A549 (cell line): ENCODE results near the gene RELL2. TPM values are rescaled to one million over a fixed set of nuclear protein-coding genes. Genes with fewer than 3 reads are reported as not detected.
A peak's percentile ranks its signal among the peaks of the same experiment; 100 is the strongest.

ENCODE experiments used
- ATAC-seq, 2 experiments: fragments of 200-7000 bp in 1 of 2; fragments of >200 bp in 1 of 2; cut with Nextera tagmentation in 1 of 2; cut with Tn5 transposase in 1 of 2; 3 replicates each; pipeline versions ENCODE4 v1.8.0 to v1.9.1; 2018 to 2020; ENCODE audit warnings: mild to moderate bottlenecking in 1 of 2, moderate library complexity in 1 of 2
- CTCF ChIA-PET: fragments of 300-600 bp; sonication (Branson Sonifier 250); formaldehyde crosslinking; extraction: SDS; loops from one replicate; lab custom pipeline; 2021; ENCODE audit warnings: antibody characterized with exemption, inconsistent platforms; lab: Yijun Ruan, JAX
- POLR2A ChIA-PET: fragments of 350-600 bp; formaldehyde crosslinking; extraction: SDS; loops from one replicate; lab custom pipeline; 2021; ENCODE audit warnings: antibody characterized with exemption, inconsistent platforms; lab: Yijun Ruan, JAX
- DNase-seq, 2 experiments: peaks; one replicate each; pipeline versions ENCODE4 v3.0.0 to v3.0.0-alpha.2; 2011 to 2016; ENCODE audit warnings: low read depth in 1 of 2, low spot score in 1 of 2
- FAIRE-seq: peaks from 2 replicates; lab custom pipeline; 2011; peaks lifted over from hg19 to GRCh38; lab: Jason Lieb, UNC
- H3K27ac ChIP-seq, 2 experiments: fragments of >200 bp; sonication (Bioruptor Twin); formaldehyde crosslinking; 3 replicates each; pipeline ENCODE4 v1.5.1; 2016 to 2017
- H3K4me1 ChIP-seq: fragments of >200 bp; sonication (Bioruptor Twin); formaldehyde crosslinking; 3 replicates; pipeline ENCODE4 v1.6.1; 2016
- H3K4me2 ChIP-seq: fragments of >200 bp; sonication (Bioruptor Twin); formaldehyde crosslinking; 3 replicates; pipeline ENCODE4 v1.6.1; 2016
- H3K4me3 ChIP-seq: fragments of >200 bp; sonication (Bioruptor Twin); formaldehyde crosslinking; 3 replicates; pipeline ENCODE4 v1.5.1; 2016
- H3K9me3 ChIP-seq: fragments of >200 bp; sonication (Bioruptor Twin); formaldehyde crosslinking; 3 replicates; pipeline ENCODE4 v1.6.1; 2016
- BCL3 ChIP-seq: fragments of >200 bp; sonication (Bioruptor Twin); formaldehyde crosslinking; IDR thresholded peaks from 3 replicates; pipeline ENCODE4 v1.6.1; 2016
- CBX2 ChIP-seq: fragments of 200-600 bp; sonication (generic); IDR thresholded peaks from 2 replicates; pipeline ENCODE4 v1.6.1; 2016; ENCODE audit warnings: low read depth, mild to moderate bottlenecking, borderline replicate concordance
- CBX8 ChIP-seq: fragments of 200-600 bp; sonication (generic); IDR thresholded peaks from 2 replicates; pipeline ENCODE4 v1.6.1; 2016
- CEBPB ChIP-seq, 2 experiments: fragments of >200 bp in 1 of 2; sonication (Bioruptor Twin) in 1 of 2; formaldehyde crosslinking in 1 of 2; IDR thresholded peaks; 2 replicates each; pipeline ENCODE4 v1.6.1; 2012 to 2016
- CHD2 ChIP-seq: fragments of 150-350 bp; IDR thresholded peaks from 2 replicates; pipeline ENCODE4 v1.6.1; 2014; ENCODE audit warnings: low read length; ENCODE audit not compliant: partially characterized antibody
- CHD4 ChIP-seq: fragments of 200-600 bp; sonication (generic); IDR thresholded peaks from 2 replicates; pipeline ENCODE4 v1.6.1; 2016; ENCODE audit warnings: antibody characterized with exemption, mild to moderate bottlenecking, borderline replicate concordance
- EHMT2 ChIP-seq: fragments of 200-600 bp; sonication (generic); IDR thresholded peaks from 2 replicates; pipeline ENCODE4 v1.6.1; 2016; ENCODE audit warnings: antibody characterized with exemption, low read depth, mild to moderate bottlenecking, moderate library complexity
- ELK1 ChIP-seq: fragments of 150-350 bp; IDR thresholded peaks from 2 replicates; pipeline ENCODE4 v1.6.1; 2014; ENCODE audit warnings: low read depth, mild to moderate bottlenecking, low read length
- FOSB ChIP-seq: fragments of 250-450 bp; sonication (Bioruptor Pico); IDR thresholded peaks from 2 replicates; pipeline ENCODE4 v1.5.0; 2020; ENCODE audit warnings: mild to moderate bottlenecking, moderate library complexity
- FOSL2 ChIP-seq, 2 experiments: fragments of 450-650 bp in 1 of 2; fragments of >200 bp in 1 of 2; sonication (Bioruptor Twin) in 1 of 2; formaldehyde crosslinking; IDR thresholded peaks; 2 replicates each; pipeline versions ENCODE4 v1.5.0 to v1.6.1; 2016 to 2020; ENCODE audit warnings: mild to moderate bottlenecking in 1 of 2, moderate library complexity in 1 of 2
- GATA3 ChIP-seq: IDR thresholded peaks from 2 replicates; pipeline ENCODE4 v1.6.1; 2012; ENCODE audit warnings: borderline replicate concordance
- HDAC2 ChIP-seq: fragments of 200-600 bp; sonication (generic); IDR thresholded peaks from 2 replicates; pipeline ENCODE4 v1.6.1; 2016
- JUN ChIP-seq, 2 experiments: fragments of >200 bp; sonication (Bioruptor Twin); formaldehyde crosslinking; IDR thresholded peaks; 2 replicates in 1 of 2; 3 replicates in 1 of 2; pipeline ENCODE4 v1.6.1; 2016 to 2017
- JUNB ChIP-seq: fragments of >200 bp; sonication (Bioruptor Twin); formaldehyde crosslinking; IDR thresholded peaks from 2 replicates; pipeline ENCODE4 v1.6.1; 2016
- KDM5A ChIP-seq: fragments of 200-600 bp; sonication (generic); IDR thresholded peaks from 2 replicates; pipeline ENCODE4 v1.6.1; 2016; ENCODE audit warnings: antibody characterized with exemption, mild to moderate bottlenecking
- MAFK ChIP-seq: fragments of 450-650 bp; IDR thresholded peaks from 2 replicates; pipeline ENCODE4 v1.6.1; 2014; ENCODE audit not compliant: partially characterized antibody
- MAX ChIP-seq: IDR thresholded peaks from 2 replicates; pipeline ENCODE4 v1.6.1; 2012
- MYC ChIP-seq: IDR thresholded peaks from 2 replicates; pipeline ENCODE4 v1.6.1; 2012; ENCODE audit warnings: mild to moderate bottlenecking, inconsistent platforms, low read length, improper control_type of control experiment, borderline replicate concordance
- PBX3 ChIP-seq: IDR thresholded peaks from 2 replicates; pipeline ENCODE4 v1.6.1; 2012
- POLR2A ChIP-seq: IDR thresholded peaks from 2 replicates; pipeline ENCODE4 v1.6.1; 2012; ENCODE audit warnings: mild to moderate bottlenecking, low read length
- RARB ChIP-seq: fragments of 250-450 bp; sonication (Bioruptor Pico); IDR thresholded peaks from 2 replicates; pipeline ENCODE4 v1.8.0; 2021; ENCODE audit warnings: mild to moderate bottlenecking, moderate library complexity
- SMC3 ChIP-seq: fragments of >200 bp; sonication (Bioruptor Twin); formaldehyde crosslinking; IDR thresholded peaks from 3 replicates; pipeline ENCODE4 v1.6.1; 2018; ENCODE audit warnings: inconsistent platforms
- USF2 ChIP-seq: fragments of 450-650 bp; IDR thresholded peaks from 2 replicates; pipeline ENCODE4 v1.6.1; 2014; ENCODE audit warnings: antibody characterized with exemption
- ZSCAN20 ChIP-seq: fragments of 250-450 bp; sonication (Bioruptor Pico); IDR thresholded peaks from 2 replicates; pipeline ENCODE4 v1.8.0; 2022; ENCODE audit warnings: mild to moderate bottlenecking, moderate library complexity
- WGBS: methylation state at CpG from one replicate; pipeline ENCODE4 v1.1.6; 2017; ENCODE audit errors: missing lambda C conversion rate; 5-methylcytosine and 5-hydroxymethylcytosine counted together
- polyA plus RNA-seq, 4 experiments: library from polyadenylated mRNA; depleted of rRNA in 3 of 4; stranded (reverse); fragments of >200 nt; fragmentation: RNase III in 1 of 4; extraction: RNeasy Plus Mini Kit Qiagen cat#74134 plus additional on column Dnase treatment in 1 of 4; gene quantifications; 2 replicates in 3 of 4; 3 replicates in 1 of 4; pipeline ENCODE4 v1.2.3, GENCODE V29; 2011 to 2017
- TF ChIP-seq, protein P1 (sequence below): IDR thresholded peaks from 2 replicates; pipeline ENCODE4 v1.6.1; 2012; ENCODE audit warnings: low read depth, borderline replicate concordance

RELL2 gene
- polyA plus RNA-seq, 2 of the 4 experiments (the other 2 are of a cell fraction): 3.6 to 6.5 TPM

GRCh38 chr5:141681295-141681694 lies 44.5 kb downstream of the RELL2 start:
- Histone ChIP-seq H3K4me3 (peak overlapping the region; percentile 49), H3K4me1 (peaks cover 24% of the 10 kb centered on the region), H3K4me2 (peak overlapping the region; percentile 93), H3K27ac (peak overlapping the region; percentile 88 to 98), H3K9me3 (no peaks in the 10 kb centered on the region)
- DNase-seq (no peak), ATAC-seq (peak in 1 of 2 experiments; percentile 5; a peak in 3 of 6 replicates), FAIRE-seq (no peak)
- TF ChIP-seq ZSCAN20 (CRISPR knock-in tag) (no peak), GATA3 (no peak), FOSB (CRISPR knock-in tag) (no peak), BCL3 (no peak), CHD4 (no peak), HDAC2 (no peak), CHD2 (no peak), JUN (IDR thresholded peaks at IDR 0.05) (no peak), CBX2 (no peak), FOSL2 (IDR thresholded peaks at IDR 0.05) (no peak), FOSL2 (CRISPR knock-in tag; IDR thresholded peaks at IDR 0.05) (no peak), MAFK (no peak), ELK1 (no peak), CBX8 (no peak)
- TF ChIP-seq, protein P1, sequence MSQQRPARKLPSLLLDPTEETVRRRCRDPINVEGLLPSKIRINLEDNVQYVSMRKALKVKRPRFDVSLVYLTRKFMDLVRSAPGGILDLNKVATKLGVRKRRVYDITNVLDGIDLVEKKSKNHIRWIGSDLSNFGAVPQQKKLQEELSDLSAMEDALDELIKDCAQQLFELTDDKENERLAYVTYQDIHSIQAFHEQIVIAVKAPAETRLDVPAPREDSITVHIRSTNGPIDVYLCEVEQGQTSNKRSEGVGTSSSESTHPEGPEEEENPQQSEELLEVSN: no peak
- CTCF ChIA-PET: interaction anchor here (0.6 to 7.5 kb wide), 9 partner anchors 12 to 288 kb away, joined by 3 to 63 read pairs (median 6); partner anchors contain the start of genes PCDH1 and RNF14
- POLR2A ChIA-PET: interaction anchor here (0.6 kb wide), 1 partner anchor 208 kb away, joined by 3 read pairs; no protein-coding TSS in a partner anchor
- 71% methylated on average over 2 of the region's 2 CpGs for WGBS

DNA sequence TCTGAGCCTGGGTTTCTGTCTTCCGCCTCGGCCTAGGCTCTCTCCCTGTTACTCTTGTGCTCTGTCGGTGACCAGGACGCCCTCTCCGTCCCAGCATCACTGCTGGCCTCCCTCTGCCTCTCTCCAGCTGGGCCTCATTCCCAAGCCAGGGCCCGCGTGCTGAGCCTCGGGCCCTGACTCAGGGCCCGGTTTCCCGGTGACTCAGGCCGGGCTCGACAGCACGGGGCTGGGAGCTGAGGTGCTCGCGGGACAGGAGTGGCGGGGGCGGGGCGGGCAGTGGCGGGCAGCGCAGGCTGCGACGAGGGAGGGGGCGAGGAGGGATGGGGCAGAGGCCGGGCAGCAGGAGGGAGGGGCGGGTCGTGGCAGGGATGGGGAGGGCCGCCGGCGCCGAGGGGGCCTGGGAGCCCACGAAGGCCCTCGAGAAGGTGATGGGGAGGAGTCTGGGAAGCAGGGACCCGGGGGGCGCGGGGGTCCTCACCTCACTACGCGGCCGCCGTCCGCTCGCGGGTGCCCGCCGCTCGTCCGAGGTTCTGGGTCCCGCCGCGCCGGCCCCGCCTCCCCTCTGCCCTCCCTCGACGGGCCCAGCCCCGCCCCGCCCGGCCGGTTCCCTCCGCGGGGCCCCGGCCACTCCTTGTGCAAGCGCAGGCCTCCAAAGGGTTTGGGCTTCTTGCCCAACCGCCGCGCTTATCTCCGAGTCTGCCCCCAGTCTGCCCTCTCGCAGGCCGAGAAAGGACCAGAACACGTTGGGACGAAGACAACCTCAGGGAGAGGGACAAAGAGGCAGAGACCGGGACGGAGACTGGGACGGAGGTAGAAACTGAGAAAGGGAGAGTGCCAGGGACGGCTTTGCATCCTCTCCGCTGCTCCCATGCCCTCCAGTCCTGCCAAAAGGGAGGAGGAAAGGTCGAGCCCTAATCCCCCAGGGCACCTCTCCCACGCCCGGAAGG lies 45.2 kb downstream of the RELL2 start, which contains the start of gene ARAP3:
TSS of gene ARAP3 (minus strand) at position 536 of the 947 bp plus-strand sequence. CDS start 1,744 bp downstream, outside the sequence.
- peak; percentile 87 to 93 for ATAC-seq
- Histone ChIP-seq H3K4me1 (peaks cover 24% of the 10 kb centered on the region), H3K9me3 (no peaks in the 10 kb centered on the region), H3K4me3 (peak within 1 kb of the TSS; percentile 49), H3K27ac (peak within 1 kb of the TSS; percentile 88 to 98), H3K4me2 (peak within 1 kb of the TSS; percentile 93)
- peak; percentile 64 to 68 for TF ChIP-seq CEBPB (IDR thresholded peaks at IDR 0.05)
- TF ChIP-seq ZSCAN20 (CRISPR knock-in tag): peak; percentile 33; the same call in 1 of the 2 replicates
- no peak for TF ChIP-seq CBX2
- no peak for TF ChIP-seq FOSL2 (IDR thresholded peaks at IDR 0.05)
- peak; percentile 62 for TF ChIP-seq FOSL2 (CRISPR knock-in tag; IDR thresholded peaks at IDR 0.05)
- TF ChIP-seq MAX: peak; percentile 64
- TF ChIP-seq USF2: no peak
- peak in 1 of 2 experiments; percentile 68; a peak in 1 of 5 replicates for TF ChIP-seq JUN (IDR thresholded peaks at IDR 0.05)
- no peak for TF ChIP-seq RARB
- TF ChIP-seq POLR2A: peak; percentile 40
- TF ChIP-seq, protein P1: peak; percentile 77
- TF ChIP-seq CHD4: no peak
- no peak for TF ChIP-seq JUNB
- no peak for TF ChIP-seq EHMT2
- TF ChIP-seq BCL3: 0 out of 3 replicates have a peak, but pooled peaks have one; percentile 46
- no peak for TF ChIP-seq KDM5A
- no peak for TF ChIP-seq SMC3
- TF ChIP-seq PBX3: no peak
- no peak for TF ChIP-seq MYC
- ChIA-PET CTCF (interaction anchor here (1.0 to 7.5 kb wide), 9 partner anchors 12 to 287 kb away, joined by 3 to 63 read pairs (median 6); partner anchors contain the start of genes PCDH1 and RNF14), POLR2A (interaction anchor here (0.6 to 0.7 kb wide), 2 partner anchors 208 to 383 kb away, joined by 3 read pairs; no protein-coding TSS in a partner anchor)
- DNase-seq: peak; percentile 69 to 75
- WGBS: 14% methylated on average over 22 of the region's 77 CpGs
- FAIRE-seq: no peak
